ENCODE results near the gene LRP1B.
"Not testable (repeated sequence)": the region's sequence is repeated elsewhere in the genome, so short reads cannot be mapped to it uniquely, and the experiment has no call there.

Gene LRP1B

DNA sequence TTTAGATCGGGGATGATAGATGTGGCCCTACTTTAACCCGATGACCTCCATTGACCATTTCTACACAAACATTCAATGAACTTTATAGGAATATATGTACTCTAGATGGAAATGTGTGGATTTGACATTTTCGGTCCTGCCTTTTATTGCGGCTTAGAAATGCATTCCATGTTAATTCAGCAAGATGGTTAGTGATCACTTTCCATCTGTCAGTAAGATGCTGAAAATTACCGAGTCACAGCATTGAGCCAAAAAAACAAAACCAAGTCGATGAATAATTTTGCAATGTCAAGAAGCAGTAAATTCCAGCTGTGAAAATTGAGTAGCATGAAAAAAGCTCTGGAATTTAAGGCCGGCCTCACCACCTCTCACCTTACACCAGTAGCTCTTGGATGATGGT, 1708.1 kb downstream of the LRP1B start:
- DNase-seq (ENCODE audit: low read depth, low spot score), result no peak
- TF ChIP-seq YY1 (IDR thresholded peaks at IDR 0.05; ENCODE audit: insufficient read depth, insufficient read length) (no peak), SUZ12 (IDR thresholded peaks at IDR 0.05; ENCODE audit: extremely low read depth, insufficient read depth, insufficient read length) (no peak), ZNF274 (IDR thresholded peaks at IDR 0.05; ENCODE audit: low read depth, low read length) (no peak)

DNA sequence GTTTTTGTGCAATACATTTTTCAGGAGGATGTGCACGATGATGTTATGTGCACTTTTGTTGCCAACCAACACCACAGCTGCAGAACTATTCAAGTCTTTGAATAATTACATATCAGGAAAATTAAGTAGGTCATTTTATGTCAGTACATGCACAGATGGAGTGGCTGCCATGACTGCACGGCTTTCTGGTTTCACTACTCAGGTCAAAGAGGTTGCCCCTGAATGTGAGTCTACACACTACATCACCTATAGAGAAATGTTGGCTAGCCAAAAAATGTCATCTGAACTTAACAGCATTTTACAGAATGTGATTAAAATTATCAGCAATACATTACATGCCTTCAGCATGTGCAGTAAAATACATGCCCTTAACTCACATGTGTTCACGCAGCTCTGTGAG, 1713.3 kb downstream of the LRP1B start:
- no peak overlapping the region for H3K4me3 ChIP-seq (ENCODE audit: insufficient read length, low read depth)
- TF ChIP-seq ZNF274 (IDR thresholded peaks at IDR 0.05; ENCODE audit: low read depth, low read length) (no peak), SUZ12 (IDR thresholded peaks at IDR 0.05; ENCODE audit: extremely low read depth, insufficient read depth, insufficient read length) (no peak), YY1 (IDR thresholded peaks at IDR 0.05; ENCODE audit: insufficient read depth, insufficient read length) (no peak)
- no peaks in the 10 kb centered on the region for H3K27me3 ChIP-seq (ENCODE audit: insufficient read depth, insufficient read length)
- no peak overlapping the region for H3K9ac ChIP-seq (ENCODE audit: insufficient read length, low read depth)
- H3K9me3 ChIP-seq (ENCODE audit: insufficient read depth, low read length), result no peaks in the 10 kb centered on the region; the same call in 1 of the 2 replicates
- no peak for DNase-seq (ENCODE audit: low read depth, low spot score)
- no peaks in the 10 kb centered on the region for H3K4me1 ChIP-seq (ENCODE audit: insufficient read depth, insufficient read length)
- no peaks in the 10 kb centered on the region for H3K36me3 ChIP-seq (ENCODE audit: insufficient read depth, insufficient read length, low read length)

More for the DNA sequence above, 1708.1 kb downstream of the LRP1B start:
- Histone ChIP-seq H3K9ac (ENCODE audit: insufficient read length, low read depth) (no peak overlapping the region), H3K9me3 (ENCODE audit: insufficient read depth, low read length) (no peaks in the 10 kb centered on the region), H3K27me3 (ENCODE audit: insufficient read depth, insufficient read length) (no peaks in the 10 kb centered on the region), H3K4me1 (ENCODE audit: insufficient read depth, insufficient read length) (no peaks in the 10 kb centered on the region), H3K4me3 (ENCODE audit: insufficient read length, low read depth) (no peak overlapping the region), H3K36me3 (ENCODE audit: insufficient read depth, insufficient read length, low read length) (no peaks in the 10 kb centered on the region)

DNA sequence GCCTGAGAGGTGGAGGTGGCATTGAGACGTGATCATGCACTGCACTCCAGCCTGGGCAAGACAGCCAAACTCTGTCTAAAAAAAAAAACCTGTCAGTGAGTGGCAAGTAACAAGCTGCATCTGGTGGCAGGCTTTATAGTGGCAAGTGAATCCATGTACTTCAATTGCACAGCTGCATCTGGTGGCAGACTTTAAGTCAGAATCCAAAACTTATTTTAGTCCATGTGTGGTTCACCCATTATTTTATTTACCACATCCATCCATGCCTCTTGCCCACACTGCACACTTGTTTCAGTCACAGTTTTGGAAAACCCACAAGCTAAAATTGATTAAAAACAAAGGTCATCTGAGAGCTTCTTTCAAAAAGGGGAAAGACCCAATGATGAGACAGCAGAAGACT, 1714.2 kb downstream of the LRP1B start:
- DNase-seq (ENCODE audit: low read depth, low spot score), result no peak
- Histone ChIP-seq H3K9ac (ENCODE audit: insufficient read length, low read depth) (no peak overlapping the region), H3K4me1 (ENCODE audit: insufficient read depth, insufficient read length) (no peaks in the 10 kb centered on the region), H3K36me3 (ENCODE audit: insufficient read depth, insufficient read length, low read length) (no peaks in the 10 kb centered on the region), H3K9me3 (ENCODE audit: insufficient read depth, low read length) (no peaks in the 10 kb centered on the region; the same call in 1 of the 2 replicates), H3K4me3 (ENCODE audit: insufficient read length, low read depth) (no peak overlapping the region), H3K27me3 (ENCODE audit: insufficient read depth, insufficient read length) (no peaks in the 10 kb centered on the region)
- TF ChIP-seq YY1 (IDR thresholded peaks at IDR 0.05; ENCODE audit: insufficient read depth, insufficient read length) (no peak), SUZ12 (IDR thresholded peaks at IDR 0.05; ENCODE audit: extremely low read depth, insufficient read depth, insufficient read length) (no peak), ZNF274 (IDR thresholded peaks at IDR 0.05; ENCODE audit: low read depth, low read length) (no peak)

GRCh38 chr2:140415035-140415434, 1715.8 kb downstream of the LRP1B start:
- H3K9me3 ChIP-seq (ENCODE audit: insufficient read depth, low read length); H3K9ac ChIP-seq (ENCODE audit: insufficient read length, low read depth); H3K4me1 ChIP-seq (ENCODE audit: insufficient read depth, insufficient read length); H3K27me3 ChIP-seq (ENCODE audit: insufficient read depth, insufficient read length); H3K4me3 ChIP-seq (ENCODE audit: insufficient read length, low read depth); H3K36me3 ChIP-seq (ENCODE audit: insufficient read depth, insufficient read length, low read length); DNase-seq (ENCODE audit: low read depth, low spot score): not testable (repeated sequence)

DNA sequence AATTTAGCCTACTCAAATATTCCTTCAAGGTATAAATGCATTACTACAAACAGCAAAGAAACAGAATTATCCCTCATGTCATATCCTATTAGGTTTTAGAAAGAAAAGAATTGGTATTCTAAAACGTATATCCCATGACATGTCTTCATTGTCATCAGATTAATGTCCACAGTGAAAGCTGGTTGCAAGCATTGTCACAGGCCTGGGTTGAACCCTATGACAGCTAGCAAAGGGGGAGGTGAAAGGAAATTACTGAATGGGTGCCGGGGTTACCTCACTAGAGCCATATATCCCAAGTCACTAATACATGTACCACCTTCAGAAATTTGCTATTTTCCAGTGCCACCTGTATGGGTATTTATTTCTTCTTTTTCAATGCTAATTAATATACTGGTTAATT, 1720.1 kb downstream of the LRP1B start:
- DNase-seq (ENCODE audit: low read depth, low spot score), result no peak
- Histone ChIP-seq H3K9ac (ENCODE audit: insufficient read length, low read depth) (no peak overlapping the region), H3K9me3 (ENCODE audit: insufficient read depth, low read length) (no peaks in the 10 kb centered on the region; the same call in 1 of the 2 replicates), H3K4me1 (ENCODE audit: insufficient read depth, insufficient read length) (no peaks in the 10 kb centered on the region), H3K27me3 (ENCODE audit: insufficient read depth, insufficient read length) (no peaks in the 10 kb centered on the region), H3K36me3 (ENCODE audit: insufficient read depth, insufficient read length, low read length) (no peaks in the 10 kb centered on the region), H3K4me3 (ENCODE audit: insufficient read length, low read depth) (no peak overlapping the region)
- no peak for TF ChIP-seq SUZ12 (IDR thresholded peaks at IDR 0.05; ENCODE audit: extremely low read depth, insufficient read depth, insufficient read length)
- no peak for TF ChIP-seq ZNF274 (IDR thresholded peaks at IDR 0.05; ENCODE audit: low read depth, low read length)
- no peak for TF ChIP-seq YY1 (IDR thresholded peaks at IDR 0.05; ENCODE audit: insufficient read depth, insufficient read length)

- H3K4me1 ChIP-seq (ENCODE audit: insufficient read depth, insufficient read length), result no peaks in the 10 kb centered on the region
- H3K27me3 ChIP-seq (ENCODE audit: insufficient read depth, insufficient read length), result no peaks in the 10 kb centered on the region
- TF ChIP-seq YY1 (IDR thresholded peaks at IDR 0.05; ENCODE audit: insufficient read depth, insufficient read length) (no peak), SUZ12 (IDR thresholded peaks at IDR 0.05; ENCODE audit: extremely low read depth, insufficient read depth, insufficient read length) (no peak), ZNF274 (IDR thresholded peaks at IDR 0.05; ENCODE audit: low read depth, low read length) (no peak)
- no peak for DNase-seq (ENCODE audit: low read depth, low spot score)
- no peaks in the 10 kb centered on the region for H3K9me3 ChIP-seq (ENCODE audit: insufficient read depth, low read length)
- H3K4me3 ChIP-seq (ENCODE audit: insufficient read length, low read depth), result no peak overlapping the region
- no peak overlapping the region for H3K9ac ChIP-seq (ENCODE audit: insufficient read length, low read depth)
- no peaks in the 10 kb centered on the region for H3K36me3 ChIP-seq (ENCODE audit: insufficient read depth, insufficient read length, low read length)
Observed at GRCh38 chr2:140401056-140401455, 1729.8 kb downstream of the LRP1B start.

GRCh38 chr2:140392824-140393223, 1738.0 kb downstream of the LRP1B start:
- TF ChIP-seq ZNF274 (IDR thresholded peaks at IDR 0.05; ENCODE audit: low read depth, low read length) (no peak), SUZ12 (IDR thresholded peaks at IDR 0.05; ENCODE audit: extremely low read depth, insufficient read depth, insufficient read length) (no peak), YY1 (IDR thresholded peaks at IDR 0.05; ENCODE audit: insufficient read depth, insufficient read length) (no peak)

GRCh38 chr2:140384946-140385345, 1745.9 kb downstream of the LRP1B start:
- no peak for DNase-seq (ENCODE audit: low read depth, low spot score)
- H3K36me3 ChIP-seq (ENCODE audit: insufficient read depth, insufficient read length, low read length), result no peaks in the 10 kb centered on the region
- no peaks in the 10 kb centered on the region for H3K9me3 ChIP-seq (ENCODE audit: insufficient read depth, low read length)
- no peak overlapping the region for H3K9ac ChIP-seq (ENCODE audit: insufficient read length, low read depth)
- TF ChIP-seq ZNF274 (IDR thresholded peaks at IDR 0.05; ENCODE audit: low read depth, low read length), result no peak
- no peak for TF ChIP-seq YY1 (IDR thresholded peaks at IDR 0.05; ENCODE audit: insufficient read depth, insufficient read length)
- TF ChIP-seq SUZ12 (IDR thresholded peaks at IDR 0.05; ENCODE audit: extremely low read depth, insufficient read depth, insufficient read length), result no peak
- H3K4me1 ChIP-seq (ENCODE audit: insufficient read depth, insufficient read length), result no peaks in the 10 kb centered on the region
- H3K27me3 ChIP-seq (ENCODE audit: insufficient read depth, insufficient read length), result no peaks in the 10 kb centered on the region
- H3K4me3 ChIP-seq (ENCODE audit: insufficient read length, low read depth), result no peak overlapping the region

More at GRCh38 chr2:140392824-140393223, 1738.0 kb downstream of the LRP1B start:
- Histone ChIP-seq H3K4me1 (ENCODE audit: insufficient read depth, insufficient read length) (no peaks in the 10 kb centered on the region), H3K27me3 (ENCODE audit: insufficient read depth, insufficient read length) (no peaks in the 10 kb centered on the region), H3K4me3 (ENCODE audit: insufficient read length, low read depth) (no peak overlapping the region), H3K9me3 (ENCODE audit: insufficient read depth, low read length) (no peaks in the 10 kb centered on the region), H3K9ac (ENCODE audit: insufficient read length, low read depth) (no peak overlapping the region), H3K36me3 (ENCODE audit: insufficient read depth, insufficient read length, low read length) (no peaks in the 10 kb centered on the region)
- no peak for DNase-seq (ENCODE audit: low read depth, low spot score)

Measured in NT2/D1 (cell line).